GM12875 (cell line): ENCODE measurements around the gene GLB1L2.

Source experiments
- H3K4me3 ChIP-seq: one replicate; pipeline ENCODE4 v1.5.1; 2011; ENCODE audit warnings: low read depth, low read length, control low read depth
- CTCF ChIP-seq: IDR thresholded peaks from 2 replicates; pipeline ENCODE4 v1.5.1; 2011; ENCODE audit warnings: low read depth, mild to moderate bottlenecking, control low read depth, inconsistent platforms, low read length, moderate library complexity, borderline replicate concordance; ENCODE audit not compliant: insufficient read depth

GLB1L2 gene

DNA sequence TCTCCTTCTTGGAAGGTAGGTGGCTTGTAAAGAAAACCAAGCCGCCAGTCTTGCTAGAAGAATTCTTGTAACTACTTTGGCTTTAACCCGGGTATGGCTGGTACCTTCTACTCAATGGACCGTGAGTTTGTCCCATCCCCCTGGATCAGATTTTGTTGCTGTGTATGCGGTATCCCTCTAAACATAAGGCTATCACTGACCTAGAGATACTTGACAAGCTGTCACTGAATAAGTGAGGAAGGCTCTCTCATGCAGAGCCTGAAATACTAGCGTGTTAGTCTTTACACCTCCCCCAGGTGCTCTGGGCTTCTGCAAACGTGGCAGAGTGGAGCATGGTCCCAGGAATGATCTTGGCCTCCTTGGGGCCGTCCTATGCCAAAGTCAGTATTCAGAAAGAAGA is 34.5 kb downstream of the GLB1L2 start:
- H3K4me3 ChIP-seq: no peak overlapping the region
- no peak for TF ChIP-seq CTCF

- TF ChIP-seq CTCF: no peak
- no peak overlapping the region for H3K4me3 ChIP-seq
Measured at GRCh38 chr11:134367781-134368180, 36.0 kb downstream of the GLB1L2 start.

DNA sequence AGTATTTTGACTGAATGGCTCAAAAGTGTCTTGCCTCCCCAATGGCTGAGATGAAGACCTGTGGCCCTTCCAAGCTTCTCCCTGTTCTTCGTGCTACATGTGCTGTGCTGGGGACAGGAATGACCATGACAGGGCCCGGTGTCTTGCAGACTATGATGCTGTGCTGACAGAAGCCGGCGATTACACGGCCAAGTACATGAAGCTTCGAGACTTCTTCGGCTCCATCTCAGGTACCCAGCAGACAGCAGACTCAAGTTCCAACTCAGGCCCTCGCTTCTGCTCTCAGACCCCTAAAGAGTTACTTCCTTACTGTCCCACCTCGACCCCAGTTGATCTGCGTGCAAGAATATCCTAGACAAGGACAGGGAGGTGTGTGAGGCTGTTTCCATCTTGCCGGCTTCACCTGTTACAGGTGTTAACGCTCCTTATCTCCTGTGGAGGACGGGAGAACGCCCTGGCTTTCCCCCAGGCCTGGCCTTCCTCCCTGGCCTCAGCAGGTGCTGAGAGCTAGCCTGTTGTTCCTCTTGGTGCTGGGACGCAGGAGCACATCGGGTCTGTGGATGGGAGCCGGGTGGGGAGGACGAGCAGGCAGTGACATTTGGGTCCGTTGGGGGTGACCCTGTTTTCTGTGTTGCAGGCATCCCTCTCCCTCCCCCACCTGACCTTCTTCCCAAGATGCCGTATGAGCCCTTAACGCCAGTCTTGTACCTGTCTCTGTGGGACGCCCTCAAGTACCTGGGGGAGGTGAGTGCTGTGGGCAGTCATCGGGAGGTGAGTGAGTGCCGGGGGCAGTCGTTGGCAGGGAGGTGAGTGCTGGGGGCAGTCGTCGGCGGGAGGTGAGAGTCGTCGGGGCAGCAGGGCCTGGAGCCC is 38.1 kb downstream of the GLB1L2 start:
- H3K4me3 ChIP-seq: no peak overlapping the region
- TF ChIP-seq CTCF: no peak

GRCh38 chr11:134370526-134371435 is 39.0 kb downstream of the GLB1L2 start:
- no peak for TF ChIP-seq CTCF
- H3K4me3 ChIP-seq: no peak overlapping the region

DNA sequence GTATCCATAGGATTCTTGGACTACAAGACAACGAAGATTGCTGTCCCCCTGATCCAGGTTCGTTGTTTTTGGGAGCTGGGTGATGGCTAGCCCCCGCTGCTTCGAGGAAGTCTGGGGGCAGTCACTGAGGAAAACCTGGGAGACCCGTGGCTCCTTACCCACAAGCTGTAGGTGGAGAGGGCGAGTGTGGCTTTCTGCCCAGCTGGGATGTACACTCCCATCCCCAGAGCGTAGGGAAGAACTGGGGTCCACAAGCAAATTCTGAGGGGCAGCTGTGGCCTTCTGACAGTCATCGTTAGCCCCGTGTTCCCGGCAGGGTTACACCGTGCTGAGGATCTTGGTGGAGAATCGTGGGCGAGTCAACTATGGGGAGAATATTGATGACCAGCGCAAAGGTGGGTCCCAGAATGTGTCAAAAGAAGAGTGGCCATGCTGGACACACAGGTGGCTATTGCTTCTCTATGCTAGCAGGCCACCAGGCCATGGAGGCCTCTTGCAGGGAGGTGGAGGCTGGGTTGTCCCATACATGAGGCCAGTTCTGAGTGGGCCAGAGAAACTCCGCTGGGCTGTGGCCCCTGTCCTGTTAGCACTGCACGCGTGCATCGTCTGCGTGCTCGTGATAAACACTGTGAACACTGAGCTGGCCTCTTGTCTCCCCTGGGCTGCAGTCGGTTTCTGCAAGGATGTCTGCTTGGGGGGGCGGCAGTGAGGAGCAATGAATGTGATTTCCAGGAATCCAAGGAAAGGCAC is 39.8 kb downstream of the GLB1L2 start:
- H3K4me3 ChIP-seq: no peak overlapping the region
- no peak for TF ChIP-seq CTCF

GRCh38 chr11:134372536-134372935 is 40.7 kb downstream of the GLB1L2 start:
- no peak for TF ChIP-seq CTCF
- no peak overlapping the region for H3K4me3 ChIP-seq
